Left ventricle myocardium superior (tissue), 1 donor: Measurements from ENCODE around the gene SENP1. TPM values are rescaled to one million over a fixed set of nuclear protein-coding genes. Genes with fewer than 3 reads are reported as not detected.

Experiments used
- microRNA-seq: library from miRNA; unstranded; fragments of <30 nt; microRNA quantifications from one replicate; pipeline ENCODE4 v1.2.0, GENCODE V29; 2020; ENCODE audit warnings: borderline number of aligned reads
- total RNA-seq: library from RNA; stranded (reverse); fragmentation: NEBNext Ultra II Directional; extraction: Animal tissue kit (Norgen Biotek cat#: 25700); gene quantifications from one replicate; pipeline ENCODE4 v1.2.1, GENCODE V29; 2021
- donor health status: DM: no; HTN: yes; CAD: no; lungs with severe emphysema.

Gene SENP1
- total RNA-seq, 1 donor from 2014 or later: 7.6 TPM

Small RNAs within 50 kb of the gene (microRNA-seq; reads per million reads assigned to microRNA genes)
- 24.5 reads per million, percentile 21 among the genes with 10 or more reads in this experiment for gene MIR6505

Other genes with a start within 250 kb of the SENP1 start
- 0.20 TPM for gene VDR, start 201.1 kb downstream of the SENP1 start, total RNA-seq
- 46.8 TPM for gene TMEM106C, start 142.5 kb downstream of the SENP1 start, total RNA-seq
- gene COL2A1, start 101.6 kb downstream of the SENP1 start, total RNA-seq: 0.25 TPM
- gene PFKM, start 13.3 kb upstream of the SENP1 start, total RNA-seq: 703 TPM
- 89.0 TPM for gene ASB8, start 51.4 kb upstream of the SENP1 start, total RNA-seq
- gene CCDC184, start 77.6 kb upstream of the SENP1 start, total RNA-seq: 1.1 TPM
- not detected for gene OR10AD1, start 97.2 kb upstream of the SENP1 start, total RNA-seq
- 16.1 TPM for gene ZNF641, start 244.8 kb upstream of the SENP1 start, total RNA-seq